HepG2 (cell line): ENCODE measurements around the gene IL3RA. TPM values are rescaled to one million over a fixed set of nuclear protein-coding genes. Genes with fewer than 3 reads are reported as not detected.

Source experiments
- ARNT2 ChIP-seq: sonication (generic); formaldehyde crosslinking; IDR thresholded peaks from 2 replicates; pipeline ENCODE4 v1.8.0; 2022; ENCODE audit warnings: mild to moderate bottlenecking, low read depth, missing genetic modification reagents, moderate library complexity
- EP300 ChIP-seq, 3 experiments: sonication (generic) in 1 of 3; formaldehyde crosslinking in 1 of 3; IDR thresholded peaks; 2 replicates each; pipeline versions ENCODE4 v1.5.1 to v1.6.1; 2011 to 2020; ENCODE audit warnings: low read depth in 2 of 3, low read length in 2 of 3, borderline replicate concordance in 1 of 3, improper control_type of control experiment in 1 of 3, mild to moderate bottlenecking in 1 of 3, missing genetic modification reagents in 1 of 3, moderate library complexity in 1 of 3
- KDM5A ChIP-seq: fragments of 200-600 bp; sonication (generic); IDR thresholded peaks from 2 replicates; pipeline ENCODE4 v1.7.0; 2018; ENCODE audit warnings: antibody characterized with exemption, mild to moderate bottlenecking, low read length, borderline replicate concordance
- KLF9 ChIP-seq: IDR thresholded peaks from 2 replicates; pipeline ENCODE4 v1.6.1; 2016; ENCODE audit warnings: low read depth
- MTF2 ChIP-seq: sonication (generic); formaldehyde crosslinking; IDR thresholded peaks from 2 replicates; pipeline ENCODE4 v1.5.0; 2020; ENCODE audit warnings: missing genetic modification reagents, borderline replicate concordance
- NR1H2 ChIP-seq: sonication (generic); formaldehyde crosslinking; IDR thresholded peaks from 2 replicates; pipeline ENCODE4 v1.8.1; 2022; ENCODE audit warnings: low read depth, missing genetic modification reagents, borderline replicate concordance
- NR2F1 ChIP-seq, 2 experiments: fragments of 450-650 bp in 1 of 2; formaldehyde crosslinking in 1 of 2; IDR thresholded peaks; 2 replicates each; pipeline versions ENCODE4 v1.5.0 to v1.6.1; 2016 to 2020; ENCODE audit warnings: mild to moderate bottlenecking in 1 of 2, missing compliant biosample characterization in 1 of 2, missing genetic modification reagents in 1 of 2, moderate library complexity in 1 of 2
- ZBTB42 ChIP-seq: sonication (generic); formaldehyde crosslinking; IDR thresholded peaks from 2 replicates; pipeline ENCODE4 v1.5.0; 2020; ENCODE audit warnings: mild to moderate bottlenecking, missing genetic modification reagents
- ZMYM4 ChIP-seq: sonication (generic); formaldehyde crosslinking; IDR thresholded peaks from 2 replicates; pipeline ENCODE4 v1.8.1; 2023; ENCODE audit warnings: mild to moderate bottlenecking, missing genetic modification reagents
- ZNF382 ChIP-seq: sonication (generic); formaldehyde crosslinking; IDR thresholded peaks from 2 replicates; pipeline ENCODE4 v1.5.0; 2020; ENCODE audit warnings: missing genetic modification reagents, mild to moderate bottlenecking, borderline replicate concordance
- ZNF589 ChIP-seq: sonication (generic); formaldehyde crosslinking; conservative IDR thresholded peaks from 2 replicates; pipeline ENCODE4 v1.8.0; 2022; ENCODE audit warnings: mild to moderate bottlenecking, moderate library complexity, missing genetic modification reagents
- ZNF83 ChIP-seq: sonication (generic); formaldehyde crosslinking; IDR thresholded peaks from 2 replicates; pipeline ENCODE4 v1.4.0; 2020; ENCODE audit warnings: missing genetic modification reagents, mild to moderate bottlenecking, borderline replicate concordance
- polyA plus RNA-seq, 8 experiments: library from polyadenylated mRNA; depleted of rRNA in 3 of 8; stranded (reverse) in 7 of 8; unstranded in 1 of 8; fragments of >200 nt; fragmentation: Illumina TruSeq in 4 of 8; extraction: Trizol in 4 of 8; gene quantifications; 2 replicates each; pipeline versions ENCODE4 v1.2.1 to v1.2.3, GENCODE V29; 2011 to 2016; ENCODE audit warnings: low read depth in 4 of 8, missing spikeins in 1 of 8, mixed read lengths in 1 of 8; ENCODE audit not compliant: insufficient read depth in 1 of 8
- total RNA-seq, 5 experiments: library from RNA; depleted of rRNA; stranded (reverse); fragments of >200 nt; fragmentation: Illumina TruSeq; extraction: Trizol; gene quantifications; 2 replicates each; pipeline ENCODE4 v1.2.3, GENCODE V29; 2016; ENCODE audit warnings: low read depth in 1 of 5
- TF ChIP-seq, protein P1 (sequence below), 2 experiments: sonication (generic) in 1 of 2; formaldehyde crosslinking in 1 of 2; IDR thresholded peaks; 2 replicates each; pipeline versions ENCODE4 v1.4.0 to v1.6.1; 2016 to 2020; ENCODE audit warnings: borderline replicate concordance in 1 of 2, low read depth in 1 of 2, mild to moderate bottlenecking in 1 of 2, missing genetic modification reagents in 1 of 2
- TF ChIP-seq, protein P2 (sequence below): sonication (generic); formaldehyde crosslinking; IDR thresholded peaks from 2 replicates; pipeline ENCODE4 v1.4.0; 2020; ENCODE audit warnings: missing genetic modification reagents, low read depth, mild to moderate bottlenecking, borderline replicate concordance
- TF ChIP-seq, protein P3 (sequence below): sonication (generic); formaldehyde crosslinking; IDR thresholded peaks from 2 replicates; pipeline ENCODE4 v1.5.0; 2020; ENCODE audit warnings: missing genetic modification reagents, mild to moderate bottlenecking, borderline replicate concordance
- TF ChIP-seq, protein P4 (sequence below): sonication (generic); formaldehyde crosslinking; IDR thresholded peaks from 2 replicates; pipeline ENCODE4 v1.4.0; 2020; ENCODE audit warnings: missing genetic modification reagents
- TF ChIP-seq, protein P5 (sequence below): sonication (generic); formaldehyde crosslinking; IDR thresholded peaks from 2 replicates; pipeline ENCODE4 v1.4.0; 2020; ENCODE audit warnings: missing genetic modification reagents, borderline replicate concordance

IL3RA gene
- total and polyA plus RNA-seq, 2 of the 13 experiments (the other 11 are each of a cell fraction or from before 2014, with no cell fraction given): not detected

- no peak for TF ChIP-seq NR1H2 (CRISPR knock-in tag)
- TF ChIP-seq MTF2: no peak
- no peak for TF ChIP-seq ZBTB42
- TF ChIP-seq ARNT2: no peak
- TF ChIP-seq, protein P1, sequence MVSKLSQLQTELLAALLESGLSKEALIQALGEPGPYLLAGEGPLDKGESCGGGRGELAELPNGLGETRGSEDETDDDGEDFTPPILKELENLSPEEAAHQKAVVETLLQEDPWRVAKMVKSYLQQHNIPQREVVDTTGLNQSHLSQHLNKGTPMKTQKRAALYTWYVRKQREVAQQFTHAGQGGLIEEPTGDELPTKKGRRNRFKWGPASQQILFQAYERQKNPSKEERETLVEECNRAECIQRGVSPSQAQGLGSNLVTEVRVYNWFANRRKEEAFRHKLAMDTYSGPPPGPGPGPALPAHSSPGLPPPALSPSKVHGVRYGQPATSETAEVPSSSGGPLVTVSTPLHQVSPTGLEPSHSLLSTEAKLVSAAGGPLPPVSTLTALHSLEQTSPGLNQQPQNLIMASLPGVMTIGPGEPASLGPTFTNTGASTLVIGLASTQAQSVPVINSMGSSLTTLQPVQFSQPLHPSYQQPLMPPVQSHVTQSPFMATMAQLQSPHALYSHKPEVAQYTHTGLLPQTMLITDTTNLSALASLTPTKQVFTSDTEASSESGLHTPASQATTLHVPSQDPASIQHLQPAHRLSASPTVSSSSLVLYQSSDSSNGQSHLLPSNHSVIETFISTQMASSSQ (IDR thresholded peaks at IDR 0.05; ENCODE audit: low read depth): no peak
- TF ChIP-seq, protein P1 (CRISPR knock-in tag; IDR thresholded peaks at IDR 0.05; ENCODE audit: borderline replicate concordance): peak; percentile 17; the same call in 1 of the 2 replicates
- no peak for TF ChIP-seq EP300 (IDR thresholded peaks at IDR 0.05; ENCODE audit: low read depth in 2 of 2, low read length in 2 of 2)
- TF ChIP-seq EP300 (CRISPR knock-in tag; IDR thresholded peaks at IDR 0.05; ENCODE audit: borderline replicate concordance): no peak
- TF ChIP-seq, protein P2, sequence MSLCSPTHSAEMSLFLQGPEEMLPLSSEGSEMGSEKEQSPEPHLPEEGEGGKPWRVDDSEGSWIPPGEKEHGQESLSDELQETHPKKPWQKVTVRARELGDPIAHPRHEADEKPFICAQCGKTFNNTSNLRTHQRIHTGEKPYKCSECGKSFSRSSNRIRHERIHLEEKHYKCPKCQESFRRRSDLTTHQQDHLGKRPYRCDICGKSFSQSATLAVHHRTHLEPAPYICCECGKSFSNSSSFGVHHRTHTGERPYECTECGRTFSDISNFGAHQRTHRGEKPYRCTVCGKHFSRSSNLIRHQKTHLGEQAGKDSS (CRISPR knock-in tag): 0 out of 2 replicates have a peak, but pooled peaks have one; percentile 19
- TF ChIP-seq ZNF83 (CRISPR knock-in tag): no peak
- TF ChIP-seq, protein P3, sequence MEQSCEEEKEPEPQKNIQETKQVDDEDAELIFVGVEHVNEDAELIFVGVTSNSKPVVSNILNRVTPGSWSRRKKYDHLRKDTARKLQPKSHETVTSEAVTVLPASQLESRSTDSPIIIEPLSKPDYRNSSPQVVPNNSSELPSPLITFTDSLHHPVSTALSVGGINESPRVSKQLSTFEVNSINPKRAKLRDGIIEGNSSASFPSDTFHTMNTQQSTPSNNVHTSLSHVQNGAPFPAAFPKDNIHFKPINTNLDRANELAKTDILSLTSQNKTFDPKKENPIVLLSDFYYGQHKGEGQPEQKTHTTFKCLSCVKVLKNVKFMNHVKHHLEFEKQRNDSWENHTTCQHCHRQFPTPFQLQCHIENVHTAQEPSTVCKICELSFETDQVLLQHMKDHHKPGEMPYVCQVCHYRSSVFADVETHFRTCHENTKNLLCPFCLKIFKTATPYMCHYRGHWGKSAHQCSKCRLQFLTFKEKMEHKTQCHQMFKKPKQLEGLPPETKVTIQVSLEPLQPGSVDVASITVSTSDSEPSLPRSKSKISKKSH (CRISPR knock-in tag): no peak
- TF ChIP-seq, protein P4, sequence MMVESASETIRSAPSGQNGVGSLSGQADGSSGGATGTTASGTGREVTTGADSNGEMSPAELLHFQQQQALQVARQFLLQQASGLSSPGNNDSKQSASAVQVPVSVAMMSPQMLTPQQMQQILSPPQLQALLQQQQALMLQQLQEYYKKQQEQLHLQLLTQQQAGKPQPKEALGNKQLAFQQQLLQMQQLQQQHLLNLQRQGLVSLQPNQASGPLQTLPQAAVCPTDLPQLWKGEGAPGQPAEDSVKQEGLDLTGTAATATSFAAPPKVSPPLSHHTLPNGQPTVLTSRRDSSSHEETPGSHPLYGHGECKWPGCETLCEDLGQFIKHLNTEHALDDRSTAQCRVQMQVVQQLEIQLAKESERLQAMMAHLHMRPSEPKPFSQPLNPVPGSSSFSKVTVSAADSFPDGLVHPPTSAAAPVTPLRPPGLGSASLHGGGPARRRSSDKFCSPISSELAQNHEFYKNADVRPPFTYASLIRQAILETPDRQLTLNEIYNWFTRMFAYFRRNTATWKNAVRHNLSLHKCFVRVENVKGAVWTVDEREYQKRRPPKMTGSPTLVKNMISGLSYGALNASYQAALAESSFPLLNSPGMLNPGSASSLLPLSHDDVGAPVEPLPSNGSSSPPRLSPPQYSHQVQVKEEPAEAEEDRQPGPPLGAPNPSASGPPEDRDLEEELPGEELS (CRISPR knock-in tag): peak; percentile 32; the same call in 1 of the 2 replicates
- peak; percentile 80; the same call in 1 of the 2 replicates for TF ChIP-seq KDM5A
- no peak for TF ChIP-seq ZNF382 (CRISPR knock-in tag)
- TF ChIP-seq ZMYM4 (CRISPR knock-in tag): no peak
- TF ChIP-seq, protein P5, sequence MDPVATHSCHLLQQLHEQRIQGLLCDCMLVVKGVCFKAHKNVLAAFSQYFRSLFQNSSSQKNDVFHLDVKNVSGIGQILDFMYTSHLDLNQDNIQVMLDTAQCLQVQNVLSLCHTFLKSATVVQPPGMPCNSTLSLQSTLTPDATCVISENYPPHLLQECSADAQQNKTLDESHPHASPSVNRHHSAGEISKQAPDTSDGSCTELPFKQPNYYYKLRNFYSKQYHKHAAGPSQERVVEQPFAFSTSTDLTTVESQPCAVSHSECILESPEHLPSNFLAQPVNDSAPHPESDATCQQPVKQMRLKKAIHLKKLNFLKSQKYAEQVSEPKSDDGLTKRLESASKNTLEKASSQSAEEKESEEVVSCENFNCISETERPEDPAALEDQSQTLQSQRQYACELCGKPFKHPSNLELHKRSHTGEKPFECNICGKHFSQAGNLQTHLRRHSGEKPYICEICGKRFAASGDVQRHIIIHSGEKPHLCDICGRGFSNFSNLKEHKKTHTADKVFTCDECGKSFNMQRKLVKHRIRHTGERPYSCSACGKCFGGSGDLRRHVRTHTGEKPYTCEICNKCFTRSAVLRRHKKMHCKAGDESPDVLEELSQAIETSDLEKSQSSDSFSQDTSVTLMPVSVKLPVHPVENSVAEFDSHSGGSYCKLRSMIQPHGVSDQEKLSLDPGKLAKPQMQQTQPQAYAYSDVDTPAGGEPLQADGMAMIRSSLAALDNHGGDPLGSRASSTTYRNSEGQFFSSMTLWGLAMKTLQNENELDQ (CRISPR knock-in tag): no peak
- TF ChIP-seq NR2F1 (CRISPR knock-in tag; IDR thresholded peaks at IDR 0.05): peak in 1 of 2 experiments; percentile 39; a peak in 3 of 4 replicates
- TF ChIP-seq ZNF589 (CRISPR knock-in tag): no peak
- no peak for TF ChIP-seq KLF9 (CRISPR knock-in tag)
These were observed 54.8 kb downstream of the IL3RA start (continued) for GRCh38 chrX:1391370-1391706.
